GM20431 (cell line): ENCODE data around the gene UBL3.

Experiments used
- in situ Hi-C: fragments of 300-500 bp; cut with MseI, MboI; formaldehyde crosslinking; loops from one replicate; pipeline ENCODE4 v1.15.0; 2020; ENCODE audit warnings: low sequenced_read_pairs; ENCODE audit not compliant: unreplicated experiment

The UBL3 gene

DNA sequence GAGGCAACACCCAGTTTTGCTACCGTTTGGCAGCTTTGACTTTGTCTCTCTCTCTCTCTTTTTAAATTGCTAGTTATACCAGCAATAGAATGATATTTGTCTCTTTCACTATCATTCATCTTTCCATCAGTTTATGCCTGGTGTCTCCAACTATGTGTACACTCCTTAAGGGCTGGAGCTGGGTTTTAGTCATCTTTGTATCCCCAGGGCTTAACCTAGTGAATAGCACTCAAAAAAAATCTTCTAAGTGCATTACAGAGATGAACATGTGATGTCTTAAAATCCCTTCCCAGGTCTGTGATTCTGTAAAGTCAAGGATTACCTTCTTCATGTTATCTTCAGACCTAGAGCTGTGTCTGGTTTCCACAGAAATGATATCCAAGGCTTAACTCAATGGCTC, 7.8 kb upstream of the UBL3 start:
- in situ Hi-C loops: no loop called here

DNA sequence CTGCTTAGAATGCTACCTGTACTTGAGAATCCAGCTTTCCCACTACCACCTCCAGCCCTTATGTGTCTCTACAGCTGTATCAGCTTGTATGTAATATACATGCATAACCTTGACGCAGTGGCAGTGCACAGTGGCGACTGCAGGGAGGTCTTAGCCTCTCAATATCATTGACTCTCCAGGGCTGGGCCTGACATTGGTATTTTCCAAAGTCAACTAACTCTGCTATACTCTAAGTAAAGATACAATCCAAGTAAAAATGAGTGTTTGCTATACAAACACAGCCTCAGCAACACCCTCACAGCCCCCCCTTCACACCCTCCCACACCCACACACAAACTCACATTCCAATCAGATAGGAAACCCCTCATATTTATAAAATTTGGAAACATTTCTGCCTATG, 6.7 kb upstream of the UBL3 start:
- in situ Hi-C loops: no loop called here

GRCh38 chr13:29856426-29856825, 6.0 kb upstream of the UBL3 start:
- in situ Hi-C loops: no loop called here

DNA sequence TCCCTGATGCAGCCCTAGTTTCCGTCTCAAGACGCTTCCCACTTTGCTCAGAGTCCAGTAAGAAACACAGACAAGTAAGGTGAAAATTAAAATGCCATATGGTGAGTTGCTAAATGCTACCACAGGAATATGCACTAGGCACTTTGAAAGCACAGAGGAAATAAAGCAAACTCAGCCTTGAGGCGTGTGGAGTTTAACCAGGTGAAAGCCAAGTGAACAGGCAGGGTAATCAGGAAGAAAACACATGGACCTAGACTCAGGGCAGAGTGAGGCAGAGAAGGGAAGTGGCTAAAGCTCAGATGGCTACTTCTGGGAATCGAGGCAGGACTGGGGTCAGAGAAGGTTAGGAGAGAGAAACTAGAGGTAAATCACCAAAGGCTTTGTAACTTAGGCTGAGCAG, 5.4 kb upstream of the UBL3 start:
- in situ Hi-C loops: no loop called here

DNA sequence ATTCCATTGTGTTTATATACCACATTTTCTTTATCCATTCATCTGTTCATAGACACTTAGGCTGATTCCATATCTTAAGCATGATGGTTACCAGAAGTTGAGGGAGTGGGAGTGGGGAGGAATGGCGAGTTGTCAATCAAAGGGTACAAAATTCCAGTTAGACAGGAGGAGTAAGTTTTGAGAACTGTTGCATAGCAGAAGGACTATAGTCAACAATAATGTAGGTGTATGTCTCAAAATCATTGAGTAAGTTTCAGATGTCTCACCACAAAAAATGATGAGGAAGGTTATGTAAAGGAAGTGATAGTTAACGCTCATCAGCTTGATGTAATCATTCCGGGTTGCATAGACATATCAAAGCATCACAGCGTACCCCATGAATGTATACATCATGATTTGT, 4.6 kb upstream of the UBL3 start:
- in situ Hi-C loops: no loop called here

DNA sequence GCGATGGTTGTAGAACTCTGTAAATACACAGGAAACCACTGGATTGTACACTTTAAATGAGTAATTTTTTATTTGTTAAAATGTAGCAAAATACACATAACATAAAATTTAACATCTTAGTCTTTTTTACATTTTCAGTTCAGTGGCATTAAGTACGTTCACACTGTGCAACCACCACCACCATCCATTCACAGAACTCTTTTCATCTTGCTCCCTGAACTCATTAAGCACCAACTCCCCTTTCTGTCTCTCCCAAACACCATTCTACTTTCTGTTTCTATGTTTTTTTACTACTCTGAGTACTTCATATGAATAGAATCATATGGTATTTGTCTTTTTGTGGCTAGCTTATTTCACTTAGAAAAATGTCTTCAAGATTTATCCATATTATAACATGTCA, 2.7 kb upstream of the UBL3 start:
- in situ Hi-C loops: no loop called here

- in situ Hi-C loops: no loop called here
These were observed 2.1 kb upstream of the UBL3 start for GRCh38 chr13:29852472-29853054.

GRCh38 chr13:29849731-29850212, 645 bp downstream of the UBL3 start:
- in situ Hi-C loops: no loop called here

GRCh38 chr13:29849071-29849631, 1.3 kb downstream of the UBL3 start:
- in situ Hi-C loops: no loop called here

DNA sequence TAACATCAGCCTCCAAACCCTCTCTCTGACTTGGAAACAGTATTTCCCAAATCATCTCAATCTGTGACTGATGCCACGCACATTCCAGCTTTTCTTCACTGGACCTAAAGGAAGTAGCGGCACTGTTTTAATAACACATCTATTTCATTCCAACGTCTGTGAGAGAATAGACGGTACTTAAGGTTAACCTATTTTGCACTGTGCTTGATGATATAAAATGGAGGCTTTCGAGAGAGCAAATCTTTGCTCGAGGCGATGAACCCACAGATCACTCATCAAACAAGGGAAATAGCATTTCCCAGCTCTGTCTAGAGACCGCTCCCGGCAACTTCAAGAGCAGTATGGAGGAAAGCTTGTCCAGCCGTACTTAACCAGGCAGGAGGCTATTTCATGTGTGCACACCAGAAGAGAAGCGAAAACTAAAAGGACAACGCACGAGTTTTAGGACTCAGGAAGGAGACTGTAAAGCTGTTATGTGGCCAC, 2.9 kb downstream of the UBL3 start:
- in situ Hi-C loops: no loop called here

- in situ Hi-C loops: no loop called here
These were observed 3.8 kb downstream of the UBL3 start for GRCh38 chr13:29846475-29847256.

- in situ Hi-C loops: no loop called here
These were observed 4.9 kb downstream of the UBL3 start for GRCh38 chr13:29845440-29846056.

- in situ Hi-C loops: no loop called here
These were observed 6.0 kb downstream of the UBL3 start for GRCh38 chr13:29844441-29844840.

DNA sequence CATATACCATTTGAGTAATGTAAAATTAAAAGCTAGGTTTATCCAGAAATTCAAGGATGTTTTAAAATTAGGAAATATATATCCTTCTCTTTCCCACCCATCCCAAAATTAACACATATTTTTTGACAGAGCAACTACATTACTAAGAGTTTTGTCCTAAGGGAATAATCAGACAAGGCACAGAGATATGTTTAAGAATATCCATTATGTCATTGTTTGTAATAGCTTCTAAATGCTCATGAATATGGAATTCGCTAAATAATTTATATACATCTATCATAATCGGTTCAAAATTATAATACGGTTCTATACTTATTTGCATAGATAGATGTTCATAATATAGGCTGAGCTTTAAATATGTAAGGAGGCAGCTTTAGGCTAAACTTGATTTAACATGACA, 9.8 kb downstream of the UBL3 start:
- in situ Hi-C loops: no loop called here

DNA sequence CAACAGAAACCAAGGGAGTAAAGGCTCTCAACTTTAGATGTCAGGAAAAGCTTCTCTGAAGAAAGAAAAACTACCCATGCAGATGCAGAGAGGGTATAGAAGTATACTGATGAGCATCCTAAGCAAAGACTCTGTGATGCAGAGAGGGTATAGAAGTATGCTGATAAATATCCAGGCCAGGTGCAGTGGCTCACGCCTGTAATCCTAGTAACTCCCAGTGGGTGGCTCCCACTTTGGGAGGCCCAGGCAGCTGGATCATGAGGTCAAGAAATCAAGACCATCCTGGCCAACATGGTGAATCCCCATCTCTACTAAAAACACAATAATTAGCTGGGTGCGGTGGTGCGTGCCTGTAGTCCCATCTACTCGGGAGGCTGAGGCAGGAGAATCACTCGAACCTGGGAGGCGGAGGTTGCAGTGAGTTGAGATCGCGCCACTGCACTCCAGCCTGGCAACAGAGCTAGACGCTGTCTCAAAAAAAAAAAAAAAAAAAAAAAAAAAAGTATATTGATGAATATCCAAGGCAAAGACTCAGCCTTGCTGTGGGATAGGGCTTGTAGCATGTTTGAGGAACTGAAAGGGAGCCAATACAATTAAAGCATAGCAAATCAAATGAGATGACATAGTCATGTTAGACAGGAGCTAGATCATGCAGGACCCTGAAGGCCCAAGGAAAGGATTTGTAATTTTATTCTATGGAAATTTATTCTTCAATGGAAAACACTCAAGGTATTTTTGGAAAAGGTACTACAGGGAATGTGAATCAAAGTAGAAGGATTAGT, 14.9 kb downstream of the UBL3 start:
- in situ Hi-C loops: no loop called here

DNA sequence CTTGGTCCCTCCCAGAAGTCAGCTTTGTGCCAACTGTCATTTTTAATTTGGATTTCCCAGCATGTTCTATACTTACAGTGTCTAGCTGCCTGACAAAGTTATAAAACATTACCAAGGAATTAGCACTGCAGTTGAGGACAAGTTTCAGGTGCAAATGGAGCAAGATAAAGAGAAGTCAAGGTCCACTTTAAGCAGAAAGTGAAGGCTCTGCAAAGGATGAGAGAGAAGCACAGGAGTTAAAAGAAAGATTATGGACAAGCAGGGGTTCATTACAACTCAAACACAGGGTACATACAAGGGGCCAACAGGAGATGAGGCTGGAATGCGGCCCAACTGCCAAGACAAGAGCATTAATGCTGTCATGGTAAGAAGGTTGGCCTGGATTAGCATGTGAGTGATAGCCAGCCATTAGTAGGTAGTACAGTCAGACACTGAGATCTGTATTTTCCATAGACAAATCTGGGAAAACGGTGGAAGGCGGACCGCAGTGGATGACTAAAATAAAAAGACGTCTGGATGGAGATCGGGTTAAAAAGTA, 17.6 kb downstream of the UBL3 start:
- in situ Hi-C loops: no loop called here

DNA sequence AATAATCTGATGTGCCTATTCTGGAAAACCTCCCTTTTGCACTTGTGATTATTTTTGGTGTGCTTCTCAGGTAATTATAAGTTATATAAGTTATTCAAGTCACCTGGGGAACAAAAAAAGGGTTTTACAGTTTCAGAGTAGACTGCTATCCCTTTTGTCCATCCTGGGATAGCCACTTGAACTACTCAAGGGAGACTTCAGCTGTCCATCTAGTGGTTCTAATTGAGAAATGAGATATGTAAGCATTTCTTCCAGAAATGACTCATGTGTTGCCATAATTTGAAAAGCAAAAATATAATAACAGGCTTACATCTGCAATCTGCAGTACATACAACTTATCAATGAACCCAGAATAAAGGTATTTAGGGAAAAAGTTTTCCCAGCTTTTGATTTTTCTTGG, 20.4 kb downstream of the UBL3 start:
- in situ Hi-C loops: no loop called here

DNA sequence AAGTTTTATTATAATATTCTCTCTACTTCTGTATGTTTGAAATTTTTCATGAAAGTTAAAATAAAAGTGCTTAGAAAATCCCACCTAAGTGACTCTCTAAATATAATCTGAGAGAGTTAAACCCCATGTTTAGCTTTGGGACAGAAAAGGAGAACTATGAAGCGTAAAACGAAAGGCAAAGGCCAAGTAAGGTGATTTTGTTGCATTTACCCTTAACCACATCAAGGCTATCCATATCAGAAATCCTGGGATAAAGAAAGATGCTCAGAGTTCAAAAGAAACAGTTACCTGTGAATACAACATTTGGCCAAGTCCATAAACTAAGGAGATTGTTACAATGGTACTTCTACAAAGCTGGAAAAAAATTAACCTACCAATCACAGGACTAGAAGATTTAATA, 31.3 kb downstream of the UBL3 start:
- in situ Hi-C loops: no loop called here

GRCh38 chr13:29817604-29818378, 32.6 kb downstream of the UBL3 start:
- in situ Hi-C loops: no loop called here
